GM21390 (cell line): ENCODE data around the gene FAF2.
"Not testable (repeated sequence)": the region's sequence is repeated elsewhere in the genome, so short reads cannot be mapped to it uniquely, and the experiment has no call there.

Experiments used
- ATAC-seq: cut with Tn5 transposase; IDR thresholded peaks from one replicate; pipeline ENCODE4 v1.9.1; 2021; ENCODE audit not compliant: unreplicated experiment

FAF2 gene

DNA sequence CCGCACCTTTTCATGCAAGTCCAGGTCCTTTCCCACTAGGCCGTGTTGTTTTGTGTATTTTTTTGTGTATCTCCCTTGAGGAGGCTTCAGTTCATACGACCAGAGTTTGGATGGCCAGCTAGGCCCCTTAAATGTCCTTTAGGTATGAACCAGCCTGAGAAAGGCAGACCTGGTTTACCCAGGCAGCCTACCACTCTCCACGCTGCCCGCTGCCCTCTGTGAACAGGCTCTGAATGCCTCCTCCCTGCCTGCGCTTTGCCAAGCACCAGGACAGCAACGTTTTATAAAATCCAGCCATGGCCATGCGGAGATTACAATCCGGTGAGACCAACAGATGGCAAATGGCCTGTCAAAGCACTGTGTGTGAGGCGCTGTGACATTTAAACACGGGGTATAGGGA, 31.2 kb upstream of the FAF2 start:
- no peak for ATAC-seq

DNA sequence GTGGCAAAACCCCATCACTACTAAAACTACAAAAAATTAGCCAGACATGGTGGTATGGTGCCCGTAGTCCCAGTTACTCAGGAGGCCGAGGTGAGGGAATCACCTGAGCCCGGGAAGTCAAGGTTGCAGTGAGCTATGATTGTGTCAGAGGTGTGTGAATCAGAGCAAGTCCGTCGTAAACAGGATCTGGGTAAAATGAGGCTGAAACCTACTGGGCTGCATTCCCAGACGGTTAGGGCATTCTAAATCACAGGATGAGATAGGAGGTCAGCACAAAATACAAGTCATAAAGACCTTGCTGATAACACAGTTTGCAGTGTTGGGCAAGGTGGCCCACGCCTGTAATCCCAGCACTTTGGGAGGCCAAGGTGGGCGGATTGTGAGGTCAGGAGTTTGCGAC, 29.9 kb upstream of the FAF2 start:
- no peak for ATAC-seq

DNA sequence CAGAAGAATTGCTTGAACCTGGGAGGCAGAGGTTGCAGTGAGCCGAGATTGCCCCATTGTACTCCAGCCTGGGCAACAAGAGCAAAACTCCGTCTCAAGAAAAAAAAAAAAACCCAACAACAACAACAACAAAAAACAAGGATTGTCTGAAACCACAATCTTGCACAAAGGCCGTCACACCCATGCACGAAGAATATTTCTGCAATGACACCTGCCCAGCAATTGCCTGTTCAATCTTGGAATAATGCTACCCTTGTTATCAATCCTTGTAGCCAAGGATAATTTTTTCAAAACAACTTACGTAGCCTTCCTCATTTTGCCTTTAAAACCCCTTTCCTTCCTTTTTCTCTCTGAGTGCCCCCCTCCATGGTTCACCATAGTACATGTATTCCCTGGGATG, 28.1 kb upstream of the FAF2 start:
- no peak for ATAC-seq

DNA sequence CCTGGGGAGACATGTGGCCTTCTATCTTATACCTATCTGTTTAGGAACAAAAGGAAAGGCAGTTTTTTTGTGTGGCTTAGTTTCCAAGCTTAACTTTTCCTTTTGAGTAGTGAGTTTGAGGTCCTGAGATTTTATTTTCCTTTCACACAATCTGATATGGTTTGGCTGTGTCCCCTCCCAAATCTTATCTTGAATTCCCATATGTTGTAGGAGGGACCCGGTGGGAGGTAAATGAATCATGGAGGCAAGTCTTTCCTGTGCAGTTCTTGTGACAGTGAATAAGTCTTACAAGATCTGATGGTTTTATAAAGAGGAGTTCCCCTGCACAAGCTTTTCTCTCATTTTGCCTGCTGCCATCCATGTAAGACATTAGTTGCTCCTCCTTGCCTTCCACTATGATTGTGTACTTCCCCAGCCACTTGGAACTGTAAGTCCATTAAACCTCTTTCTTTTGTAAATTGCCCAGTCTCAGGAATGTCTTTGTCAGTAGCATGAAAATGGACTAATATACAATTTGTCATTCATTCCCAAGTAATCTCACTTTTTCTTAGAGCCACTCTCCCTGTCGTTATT, 27.1 kb upstream of the FAF2 start:
- ATAC-seq: no peak

DNA sequence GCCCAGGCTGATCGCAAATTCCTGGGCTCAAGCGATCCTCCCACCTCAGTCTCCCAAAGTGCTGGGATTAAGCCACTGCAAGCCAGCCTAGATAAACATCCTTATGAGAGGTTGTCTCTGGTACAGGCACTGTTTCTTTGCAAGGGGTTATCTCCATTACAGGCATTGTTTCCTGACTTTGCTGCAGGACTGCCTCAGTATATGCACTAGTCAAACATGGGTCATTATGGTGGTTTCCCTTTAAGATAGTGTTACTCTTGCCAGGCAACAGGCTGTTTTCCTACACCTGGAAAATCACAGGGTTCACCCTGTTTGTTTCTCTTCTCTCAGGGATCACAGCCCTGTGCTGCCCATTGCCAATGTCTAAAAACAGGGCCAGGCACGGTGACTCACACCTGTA, 24.0 kb upstream of the FAF2 start:
- no peak for ATAC-seq

DNA sequence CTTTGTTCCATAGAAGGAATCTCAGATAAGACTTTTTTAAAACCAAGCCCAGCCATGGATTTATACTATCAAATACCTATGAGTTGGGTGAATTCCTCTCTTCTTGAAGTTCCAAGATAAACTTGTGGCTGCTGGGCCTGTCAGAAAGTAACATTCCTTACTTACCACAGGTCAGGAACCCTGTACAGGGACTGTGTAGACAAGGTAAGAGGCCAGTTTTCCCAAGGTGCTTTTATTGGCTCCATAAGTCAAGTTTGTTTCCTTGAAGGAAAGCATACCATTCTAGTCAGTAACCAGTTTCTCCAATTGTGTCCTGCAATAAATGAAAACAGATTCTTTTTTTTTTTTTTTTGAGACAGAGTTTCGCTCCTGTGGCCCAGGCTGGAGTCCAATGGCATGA, 23.0 kb upstream of the FAF2 start:
- no peak for ATAC-seq

GRCh38 chr5:176425791-176426190, 22.4 kb upstream of the FAF2 start:
- no peak for ATAC-seq

DNA sequence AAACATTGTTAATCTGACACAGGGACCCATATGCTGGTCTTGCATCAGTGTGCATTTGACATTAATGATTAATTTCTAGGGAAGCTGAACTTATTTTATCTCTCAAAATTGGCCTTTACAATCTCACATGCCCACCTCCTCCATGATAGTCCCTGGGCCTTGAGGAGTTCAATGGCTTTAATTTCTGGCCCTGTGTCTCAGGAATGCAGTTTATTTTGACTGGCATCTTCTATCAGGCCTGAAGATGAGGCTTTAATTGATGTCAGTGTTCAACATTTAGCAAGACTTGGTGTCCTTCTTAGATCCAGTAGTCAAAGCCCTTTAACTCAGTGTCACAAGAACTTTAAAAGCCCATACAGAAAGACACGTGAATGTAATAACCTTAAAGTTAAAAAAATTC, 21.3 kb upstream of the FAF2 start:
- no peak for ATAC-seq

DNA sequence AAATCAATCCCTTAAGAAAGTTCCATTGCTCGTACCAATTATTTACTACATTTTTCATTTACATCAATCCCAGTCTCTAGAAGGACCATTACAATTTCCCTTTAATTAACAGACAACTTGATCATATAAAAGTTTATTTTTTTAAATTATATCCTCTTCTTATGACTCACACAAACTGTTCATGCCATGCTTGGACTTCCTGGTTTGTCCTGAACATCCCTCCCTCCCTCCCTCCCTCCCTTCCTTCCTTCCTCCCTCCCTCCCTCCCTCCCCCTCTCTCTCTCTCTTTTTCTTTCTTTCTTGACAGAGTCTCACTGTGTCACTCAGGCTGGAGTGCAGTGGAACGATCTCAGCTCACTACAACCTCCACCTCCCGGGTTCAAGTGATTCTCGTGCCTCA, 20.2 kb upstream of the FAF2 start:
- ATAC-seq: no peak

GRCh38 chr5:176429972-176430371, 18.2 kb upstream of the FAF2 start:
- ATAC-seq: no peak

DNA sequence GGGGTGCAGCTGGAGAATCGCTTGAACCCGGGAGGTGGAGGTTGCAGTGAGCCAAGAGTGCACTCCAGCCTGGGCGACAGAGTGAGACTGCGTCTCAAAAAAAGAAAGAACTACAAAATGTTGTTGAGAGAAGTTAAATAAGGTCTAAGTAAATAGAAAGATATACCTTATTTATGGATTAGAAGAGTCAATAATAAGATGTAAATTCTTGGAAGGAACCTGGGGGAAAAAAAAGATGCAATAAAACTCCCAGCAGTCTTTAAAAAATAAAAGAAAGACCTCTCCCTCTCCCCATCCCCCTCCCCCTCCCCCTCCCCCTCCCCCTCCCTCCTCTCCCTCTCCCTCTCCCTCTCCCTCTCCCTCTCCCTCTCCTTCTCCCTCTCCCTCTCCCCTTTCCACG, 15.5 kb upstream of the FAF2 start:
- ATAC-seq: no peak

- ATAC-seq: no peak
Observed at GRCh38 chr5:176436656-176437055, 11.5 kb upstream of the FAF2 start.

GRCh38 chr5:176438959-176439757, 9.0 kb upstream of the FAF2 start:
- no peak for ATAC-seq

DNA sequence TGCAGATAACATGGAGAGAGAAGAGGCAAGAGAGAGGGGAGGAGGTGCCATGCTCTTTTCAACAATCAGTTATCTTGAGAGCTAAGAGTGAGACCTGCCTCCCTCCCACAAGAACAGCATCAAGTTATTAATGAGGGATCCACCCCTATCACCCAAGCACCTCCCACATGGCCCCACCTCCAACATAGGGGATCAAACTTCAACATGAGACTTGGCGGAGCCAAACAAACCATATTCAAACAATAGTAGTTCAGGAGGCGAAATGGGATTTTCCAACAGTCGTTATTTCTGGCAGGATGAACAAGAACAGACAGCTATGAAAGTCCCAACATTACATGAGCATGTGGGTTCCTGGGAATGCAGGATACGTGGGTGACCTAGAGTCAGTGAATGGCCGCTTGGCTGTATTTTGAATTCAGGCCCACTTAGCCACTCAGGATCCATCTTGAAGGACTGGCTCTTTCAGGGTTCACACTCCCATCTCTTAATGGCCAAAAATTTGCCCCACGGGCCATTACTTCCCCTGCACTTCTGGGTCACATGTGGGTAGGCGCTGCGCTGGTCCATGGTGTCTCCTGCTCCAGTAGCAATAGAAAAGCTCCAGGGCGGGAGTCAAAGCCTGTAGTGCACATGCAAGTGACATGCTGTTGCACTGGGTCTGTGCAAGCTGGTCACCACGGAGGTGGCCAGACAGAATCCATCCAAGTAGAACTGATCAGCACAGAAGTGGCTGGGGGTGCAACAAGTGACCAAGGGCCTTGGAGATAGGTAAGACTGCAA, 7.1 kb upstream of the FAF2 start:
- no peak for ATAC-seq

- no peak for ATAC-seq
Observed at GRCh38 chr5:176441921-176442323, 6.3 kb upstream of the FAF2 start.

GRCh38 chr5:176442911-176443310, 5.3 kb upstream of the FAF2 start:
- ATAC-seq: not testable (repeated sequence)

DNA sequence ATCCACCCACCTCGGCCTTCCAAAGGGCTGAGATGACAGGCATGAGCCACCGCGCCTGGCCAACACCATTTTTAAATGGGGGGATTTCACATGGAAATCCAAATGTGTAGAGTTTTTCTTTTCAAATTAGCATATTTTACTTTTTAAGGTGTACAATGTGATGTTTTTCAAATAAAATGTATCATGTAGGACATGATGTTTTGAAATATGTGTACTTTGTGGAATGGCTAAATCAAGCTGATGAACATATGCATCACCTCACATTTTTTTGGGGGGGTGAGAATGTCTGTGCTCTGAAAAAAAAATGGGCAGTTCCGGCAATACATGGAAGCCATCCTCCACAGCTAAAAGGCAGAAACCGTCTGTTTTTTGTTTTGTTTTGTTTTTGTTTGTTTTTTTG, 3.4 kb upstream of the FAF2 start:
- ATAC-seq: no peak

DNA sequence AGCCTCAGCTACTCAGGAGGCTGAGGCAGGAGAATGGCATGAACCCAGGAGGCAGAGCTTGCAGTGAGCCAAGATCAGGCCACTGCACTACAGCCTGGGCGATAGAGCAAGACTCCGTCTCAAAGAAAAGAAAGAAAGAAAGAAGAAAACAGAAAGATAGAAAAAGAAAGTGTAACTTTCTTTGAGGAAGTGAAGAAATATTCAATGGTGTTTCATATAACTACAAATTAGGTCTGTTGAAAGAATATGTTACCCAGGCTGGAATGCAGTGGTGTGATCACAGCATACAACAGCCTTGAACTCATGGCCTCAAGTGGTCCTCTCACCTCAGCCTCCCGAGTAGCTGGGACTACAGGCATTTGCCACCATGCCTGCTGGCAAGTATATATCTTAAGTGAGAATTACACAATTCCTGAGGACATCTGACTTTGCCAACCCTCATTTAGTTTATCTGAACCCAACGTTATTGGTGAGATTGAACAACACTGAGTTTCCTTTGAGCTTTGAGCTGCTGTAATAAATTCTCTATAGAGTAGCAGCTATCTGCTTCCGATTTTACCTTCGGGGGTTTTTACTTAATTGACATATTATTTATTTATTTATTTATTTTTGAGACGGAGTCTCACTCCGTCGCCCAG, 2.0 kb upstream of the FAF2 start:
- ATAC-seq: no peak

- no peak for ATAC-seq
Observed at GRCh38 chr5:176446884-176447590, 1.1 kb upstream of the FAF2 start.

DNA sequence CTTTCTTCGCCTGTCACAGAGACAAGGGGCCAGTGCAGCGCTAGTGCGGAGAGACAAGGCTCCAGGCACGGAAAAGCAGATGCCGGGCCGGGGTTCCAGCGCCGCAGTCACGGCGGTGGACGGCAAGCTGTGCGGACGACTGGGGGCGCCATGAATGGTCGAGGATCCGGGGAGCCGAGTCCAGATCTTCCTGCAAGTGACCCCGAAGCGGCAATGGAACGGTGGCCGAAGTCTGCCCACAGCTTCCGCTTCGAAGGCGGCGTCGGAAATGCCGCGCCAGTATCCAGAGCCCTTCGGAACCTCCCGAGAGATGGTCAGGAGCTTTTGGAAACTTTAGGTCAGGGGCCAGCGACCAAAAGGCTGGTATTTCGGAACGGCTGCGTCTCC, 601 bp upstream of the FAF2 start:
- ATAC-seq: peak; percentile 32

DNA sequence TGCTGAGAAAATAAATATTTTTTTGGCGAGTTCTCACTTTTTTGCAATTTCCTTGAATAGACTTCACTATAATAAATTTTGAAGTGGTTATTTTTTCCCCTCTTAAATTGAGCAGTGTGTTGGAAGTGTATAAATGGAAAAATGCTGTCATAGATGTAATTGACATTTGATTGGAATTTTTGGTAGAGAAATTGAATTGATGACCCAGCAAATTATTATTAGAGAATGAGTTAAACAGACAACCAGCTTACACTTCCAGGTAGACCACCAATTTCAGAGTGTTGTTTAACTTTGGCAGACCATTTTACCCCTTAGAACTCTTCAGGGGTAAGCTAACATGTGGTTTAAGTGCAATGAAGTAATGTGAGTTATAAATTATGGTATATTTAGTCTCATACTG, 1.9 kb downstream of the FAF2 start:
- no peak for ATAC-seq
